AG09319 (cell line): ENCODE results near the gene AMZ1.

Experiments
- DNase-seq: peaks from one replicate; pipeline ENCODE4 v3.0.0-alpha.2; 2010; ENCODE audit warnings: low read depth; ENCODE audit errors: extremely low read depth
- CTCF ChIP-seq: IDR thresholded peaks from 2 replicates; pipeline ENCODE4 v1.5.1; 2011; ENCODE audit warnings: low read depth, mild to moderate bottlenecking, inconsistent platforms, low read length, moderate library complexity

Gene AMZ1

GRCh38 chr7:2751086-2751485 is 63.1 kb downstream of the AMZ1 start:
- no peak for DNase-seq
- TF ChIP-seq CTCF, result no peak

- no peak for DNase-seq
- no peak for TF ChIP-seq CTCF
These were observed 65.1 kb downstream of the AMZ1 start for GRCh38 chr7:2753148-2753547.

- no peak for DNase-seq
- TF ChIP-seq CTCF, result no peak
These were observed 66.1 kb downstream of the AMZ1 start for GRCh38 chr7:2754086-2754485.

GRCh38 chr7:2754912-2755311 is 66.9 kb downstream of the AMZ1 start:
- no peak for TF ChIP-seq CTCF
- no peak for DNase-seq

GRCh38 chr7:2755531-2755930 is 67.5 kb downstream of the AMZ1 start:
- no peak for DNase-seq
- TF ChIP-seq CTCF, result no peak

GRCh38 chr7:2757361-2757903 is 69.4 kb downstream of the AMZ1 start:
- DNase-seq, result no peak
- TF ChIP-seq CTCF, result no peak

- peak; percentile 86 for DNase-seq
- TF ChIP-seq CTCF, result no peak
These were observed 70.1 kb downstream of the AMZ1 start for GRCh38 chr7:2757904-2758672.
